HT1080 (cell line): ENCODE measurements around the gene RGMA. TPM values are rescaled to one million over a fixed set of nuclear protein-coding genes. Genes with fewer than 3 reads are reported as not detected.
"Not testable (repeated sequence)": the region's sequence is repeated elsewhere in the genome, so short reads cannot be mapped to it uniquely, and the experiment has no call there.

Source experiments
- DNase-seq: peaks from one replicate; pipeline ENCODE4 v3.0.0-alpha.2; 2015; ENCODE audit warnings: low read depth
- total RNA-seq: library from RNA; depleted of rRNA; stranded (reverse); fragments of >200 nt; shearing (Covaris generic); gene quantifications from 2 replicates; pipeline ENCODE4 v1.2.3, GENCODE V29; 2014

The RGMA gene
- total RNA-seq, 1 experiment from 2014 or later, result not detected

- DNase-seq, result no peak
Measured at GRCh38 chr15:93068581-93069199, 20.3 kb downstream of the RGMA start.

- no peak for DNase-seq
Measured at GRCh38 chr15:93067649-93068085, 21.3 kb downstream of the RGMA start.

GRCh38 chr15:93066834-93067648 lies 22.0 kb downstream of the RGMA start:
- DNase-seq, result no peak

GRCh38 chr15:93066224-93066681 lies 22.8 kb downstream of the RGMA start:
- DNase-seq, result no peak

GRCh38 chr15:93065641-93066045 lies 23.4 kb downstream of the RGMA start:
- no peak for DNase-seq

- DNase-seq, result no peak
Measured at GRCh38 chr15:93063796-93064690, 25.0 kb downstream of the RGMA start.

- DNase-seq, result no peak
Measured at GRCh38 chr15:93063262-93063671, 25.7 kb downstream of the RGMA start.

GRCh38 chr15:93062628-93063261 lies 26.3 kb downstream of the RGMA start:
- not testable (repeated sequence) for DNase-seq

- DNase-seq, result no peak
Measured at GRCh38 chr15:93060336-93061248, 28.4 kb downstream of the RGMA start.

- DNase-seq, result no peak
Measured at GRCh38 chr15:93059442-93059841, 29.6 kb downstream of the RGMA start.

- DNase-seq, result no peak
Measured at GRCh38 chr15:93058904-93059427, 30.0 kb downstream of the RGMA start.

- DNase-seq, result no peak
Measured at GRCh38 chr15:93058128-93058527, 30.9 kb downstream of the RGMA start.

- DNase-seq, result no peak
Measured at GRCh38 chr15:93057618-93058017, 31.4 kb downstream of the RGMA start.

GRCh38 chr15:93056836-93057235 lies 32.2 kb downstream of the RGMA start:
- no peak for DNase-seq

GRCh38 chr15:93055211-93055610 lies 33.8 kb downstream of the RGMA start:
- no peak for DNase-seq

- no peak for DNase-seq
Measured at GRCh38 chr15:93052090-93052879, 36.7 kb downstream of the RGMA start.

GRCh38 chr15:93051236-93052089 lies 37.5 kb downstream of the RGMA start:
- DNase-seq, result no peak

- no peak for DNase-seq
Measured at GRCh38 chr15:93050648-93051047, 38.4 kb downstream of the RGMA start.
